GM12878 (cell line): ENCODE results near the gene LYPD4.

ENCODE experiments used
- BHLHE40 ChIP-seq, 2 experiments: fragments of 450-650 bp in 1 of 2; IDR thresholded peaks; 2 replicates each; pipeline ENCODE4 v1.6.1; 2011 to 2017; ENCODE audit warnings: low read depth in 2 of 2, borderline replicate concordance in 1 of 2, improper control_type of control experiment in 1 of 2, low read length in 1 of 2, mild to moderate bottlenecking in 1 of 2
- CHD2 ChIP-seq: IDR thresholded peaks from 2 replicates; pipeline ENCODE4 v1.6.1; 2011; ENCODE audit warnings: low read depth, low read length, improper control_type of control experiment, borderline replicate concordance
- CTCF ChIP-seq, 3 experiments: IDR thresholded peaks in 2 of 3; conservative IDR thresholded peaks in 1 of 3; 2 replicates each; pipeline ENCODE4 v1.5.1; 2011; ENCODE audit warnings: low read depth in 3 of 3, low read length in 3 of 3, mild to moderate bottlenecking in 3 of 3, control low read depth in 2 of 3, moderate library complexity in 2 of 3, inconsistent platforms in 1 of 3, mixed read lengths in 1 of 3; ENCODE audit not compliant: control insufficient read depth in 2 of 3, insufficient read depth in 1 of 3; ENCODE audit errors: extremely low read depth in 1 of 3
- NFYA ChIP-seq: IDR thresholded peaks from 2 replicates; pipeline ENCODE4 v1.6.1; 2011; ENCODE audit warnings: low read depth, mild to moderate bottlenecking, low read length, improper control_type of control experiment, borderline replicate concordance
- POLR2AphosphoS5 ChIP-seq: IDR thresholded peaks from 2 replicates; pipeline ENCODE4 v1.6.1; 2011; ENCODE audit warnings: mild to moderate bottlenecking, low read length, inconsistent platforms
- STAT1 ChIP-seq: fragments of 450-650 bp; conservative IDR thresholded peaks from 2 replicates; pipeline ENCODE4 v1.6.1; 2014; ENCODE audit warnings: antibody characterized with exemption, mild to moderate bottlenecking
- TF ChIP-seq, protein P1 (sequence below): IDR thresholded peaks from 2 replicates; pipeline ENCODE4 v1.6.1; 2012; ENCODE audit warnings: low read length, inconsistent platforms
- TF ChIP-seq, protein P2 (sequence below): fragments of 450-650 bp; formaldehyde crosslinking; IDR thresholded peaks from 2 replicates; pipeline ENCODE4 v1.5.0; 2022; ENCODE audit warnings: mild to moderate bottlenecking, missing genetic modification characterization

DNA sequence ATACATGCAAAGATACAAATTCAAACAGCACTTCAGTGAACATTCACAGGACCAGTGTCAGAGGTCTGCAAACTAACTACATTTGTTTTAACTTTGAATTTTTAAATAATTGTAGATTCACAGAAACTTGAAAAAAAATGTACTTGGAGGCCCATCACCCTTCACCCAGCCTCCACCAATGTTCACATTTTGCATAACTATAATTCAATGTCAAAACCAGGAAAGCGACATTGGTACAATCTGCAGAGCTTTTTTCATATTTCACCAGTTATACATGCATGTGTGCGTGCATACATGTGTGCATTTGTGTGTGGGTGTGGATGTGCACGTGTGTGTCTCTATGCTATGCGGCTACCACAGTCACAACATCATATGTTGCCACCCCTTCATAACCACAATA, 29.2 kb downstream of the LYPD4 start:
- TF ChIP-seq BHLHE40 (IDR thresholded peaks at IDR 0.05; ENCODE audit: borderline replicate concordance in 1 of 2, low read depth in 2 of 2, low read length in 1 of 2): no peak
- no peak for TF ChIP-seq NFYA
- TF ChIP-seq, protein P1, sequence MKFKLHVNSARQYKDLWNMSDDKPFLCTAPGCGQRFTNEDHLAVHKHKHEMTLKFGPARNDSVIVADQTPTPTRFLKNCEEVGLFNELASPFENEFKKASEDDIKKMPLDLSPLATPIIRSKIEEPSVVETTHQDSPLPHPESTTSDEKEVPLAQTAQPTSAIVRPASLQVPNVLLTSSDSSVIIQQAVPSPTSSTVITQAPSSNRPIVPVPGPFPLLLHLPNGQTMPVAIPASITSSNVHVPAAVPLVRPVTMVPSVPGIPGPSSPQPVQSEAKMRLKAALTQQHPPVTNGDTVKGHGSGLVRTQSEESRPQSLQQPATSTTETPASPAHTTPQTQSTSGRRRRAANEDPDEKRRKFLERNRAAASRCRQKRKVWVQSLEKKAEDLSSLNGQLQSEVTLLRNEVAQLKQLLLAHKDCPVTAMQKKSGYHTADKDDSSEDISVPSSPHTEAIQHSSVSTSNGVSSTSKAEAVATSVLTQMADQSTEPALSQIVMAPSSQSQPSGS: no peak
- no peak for TF ChIP-seq CHD2
- TF ChIP-seq POLR2AphosphoS5: no peak
- TF ChIP-seq, protein P2, sequence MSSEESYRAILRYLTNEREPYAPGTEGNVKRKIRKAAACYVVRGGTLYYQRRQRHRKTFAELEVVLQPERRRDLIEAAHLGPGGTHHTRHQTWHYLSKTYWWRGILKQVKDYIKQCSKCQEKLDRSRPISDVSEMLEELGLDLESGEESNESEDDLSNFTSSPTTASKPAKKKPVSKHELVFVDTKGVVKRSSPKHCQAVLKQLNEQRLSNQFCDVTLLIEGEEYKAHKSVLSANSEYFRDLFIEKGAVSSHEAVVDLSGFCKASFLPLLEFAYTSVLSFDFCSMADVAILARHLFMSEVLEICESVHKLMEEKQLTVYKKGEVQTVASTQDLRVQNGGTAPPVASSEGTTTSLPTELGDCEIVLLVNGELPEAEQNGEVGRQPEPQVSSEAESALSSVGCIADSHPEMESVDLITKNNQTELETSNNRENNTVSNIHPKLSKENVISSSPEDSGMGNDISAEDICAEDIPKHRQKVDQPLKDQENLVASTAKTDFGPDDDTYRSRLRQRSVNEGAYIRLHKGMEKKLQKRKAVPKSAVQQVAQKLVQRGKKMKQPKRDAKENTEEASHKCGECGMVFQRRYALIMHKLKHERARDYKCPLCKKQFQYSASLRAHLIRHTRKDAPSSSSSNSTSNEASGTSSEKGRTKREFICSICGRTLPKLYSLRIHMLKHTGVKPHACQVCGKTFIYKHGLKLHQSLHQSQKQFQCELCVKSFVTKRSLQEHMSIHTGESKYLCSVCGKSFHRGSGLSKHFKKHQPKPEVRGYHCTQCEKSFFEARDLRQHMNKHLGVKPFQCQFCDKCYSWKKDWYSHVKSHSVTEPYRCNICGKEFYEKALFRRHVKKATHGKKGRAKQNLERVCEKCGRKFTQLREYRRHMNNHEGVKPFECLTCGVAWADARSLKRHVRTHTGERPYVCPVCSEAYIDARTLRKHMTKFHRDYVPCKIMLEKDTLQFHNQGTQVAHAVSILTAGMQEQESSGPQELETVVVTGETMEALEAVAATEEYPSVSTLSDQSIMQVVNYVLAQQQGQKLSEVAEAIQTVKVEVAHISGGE (CRISPR knock-in tag): no peak
- no peak for TF ChIP-seq STAT1
- no peak for TF ChIP-seq CTCF (IDR thresholded peaks at IDR 0.05 in 2 of 3, conservative IDR thresholded peaks at IDR 0.05 in 1 of 3; ENCODE audit: control insufficient read depth in 2 of 3, extremely low read depth in 1 of 3, insufficient read depth in 1 of 3, low read depth in 3 of 3, low read length in 3 of 3)
